Measurements from ENCODE around the gene SLC16A2.

- TF ChIP-seq CTCF (IDR thresholded peaks at IDR 0.05) (no peak), NFIC (IDR thresholded peaks at IDR 0.05; ENCODE audit: borderline replicate concordance) (no peak), TAF1 (IDR thresholded peaks at IDR 0.05; ENCODE audit: borderline replicate concordance, low read depth, low read length) (no peak), SMC3 (IDR thresholded peaks at IDR 0.05; ENCODE audit: low read depth, low read length) (no peak), EP300 (IDR thresholded peaks at IDR 0.05; ENCODE audit: borderline replicate concordance in 1 of 2, low read depth in 1 of 2, low read length in 1 of 2) (no peak), MAX (IDR thresholded peaks at IDR 0.05; ENCODE audit: low read depth) (no peak), YY1 (IDR thresholded peaks at IDR 0.05; ENCODE audit: low read depth) (no peak), FOSL2 (IDR thresholded peaks at IDR 0.05; ENCODE audit: borderline replicate concordance, low read depth) (no peak), RAD21 (IDR thresholded peaks at IDR 0.05; ENCODE audit: low read length) (no peak), FOXM1 (IDR thresholded peaks at IDR 0.05; ENCODE audit: low read depth) (no peak), REST (IDR thresholded peaks at IDR 0.05; ENCODE audit: low read depth, low read length) (no peak)
Observed at GRCh38 chrX:74519870-74520269, 98.6 kb downstream of the SLC16A2 start.
